ENCODE results near the gene MYRIP.

Gene MYRIP

GRCh38 chr3:40162616-40163015 is 353.2 kb downstream of the MYRIP start:
- TF ChIP-seq TOX (CRISPR knock-in tag; IDR thresholded peaks at IDR 0.05; ENCODE audit: borderline replicate concordance) = no peak
- no peak for TF ChIP-seq ZFP3 (CRISPR knock-in tag; IDR thresholded peaks at IDR 0.05)
- no peak for TF ChIP-seq PATZ1 (CRISPR knock-in tag; IDR thresholded peaks at IDR 0.05; ENCODE audit: borderline replicate concordance)
- TF ChIP-seq ZNF70 (CRISPR knock-in tag; IDR thresholded peaks at IDR 0.05) = no peak
- TF ChIP-seq ISL1 (CRISPR knock-in tag; IDR thresholded peaks at IDR 0.05) = no peak
- ATAC-seq = no peak

GRCh38 chr3:40166997-40167396 is 357.6 kb downstream of the MYRIP start:
- no peak for ATAC-seq
- TF ChIP-seq POU6F1 (CRISPR knock-in tag; IDR thresholded peaks at IDR 0.05; ENCODE audit: borderline replicate concordance, low read depth) = no peak
- TF ChIP-seq ZNF8 (CRISPR knock-in tag; IDR thresholded peaks at IDR 0.05) = no peak
- TF ChIP-seq ZNF565 (CRISPR knock-in tag; conservative IDR thresholded peaks at IDR 0.05; ENCODE audit: low read depth) = no peak
- no peak for TF ChIP-seq ISL1 (CRISPR knock-in tag; IDR thresholded peaks at IDR 0.05)
- TF ChIP-seq ZFP30 (CRISPR knock-in tag; IDR thresholded peaks at IDR 0.05) = no peak
- TF ChIP-seq ZNF70 (CRISPR knock-in tag; IDR thresholded peaks at IDR 0.05) = no peak
- TF ChIP-seq ZC3H10 (CRISPR knock-in tag; IDR thresholded peaks at IDR 0.05) = no peak
- no peak for TF ChIP-seq ESRRG (CRISPR knock-in tag; IDR thresholded peaks at IDR 0.05)
- no peak for TF ChIP-seq TSHZ2 (CRISPR knock-in tag; IDR thresholded peaks at IDR 0.05)

GRCh38 chr3:40167958-40168357 is 358.5 kb downstream of the MYRIP start:
- ATAC-seq = no peak
- no peak for TF ChIP-seq TOX (CRISPR knock-in tag; IDR thresholded peaks at IDR 0.05; ENCODE audit: borderline replicate concordance)
- TF ChIP-seq ARNTL (CRISPR knock-in tag; IDR thresholded peaks at IDR 0.05; ENCODE audit: borderline replicate concordance, low read depth) = no peak
- TF ChIP-seq ZNF70 (CRISPR knock-in tag; IDR thresholded peaks at IDR 0.05) = no peak
- TF ChIP-seq RARB (CRISPR knock-in tag; IDR thresholded peaks at IDR 0.05) = no peak
- TF ChIP-seq PPARA (CRISPR knock-in tag; IDR thresholded peaks at IDR 0.05; ENCODE audit: borderline replicate concordance) = no peak
- no peak for TF ChIP-seq ZFP3 (CRISPR knock-in tag; IDR thresholded peaks at IDR 0.05)
- no peak for TF ChIP-seq BACH2 (CRISPR knock-in tag; IDR thresholded peaks at IDR 0.05; ENCODE audit: borderline replicate concordance)
- TF ChIP-seq POU6F1 (CRISPR knock-in tag; IDR thresholded peaks at IDR 0.05; ENCODE audit: borderline replicate concordance, low read depth) = no peak
- no peak for TF ChIP-seq TCF4 (CRISPR knock-in tag; IDR thresholded peaks at IDR 0.05; ENCODE audit: borderline replicate concordance)
- TF ChIP-seq ESRRG (CRISPR knock-in tag; IDR thresholded peaks at IDR 0.05) = no peak
- TF ChIP-seq ZC3H10 (CRISPR knock-in tag; IDR thresholded peaks at IDR 0.05) = no peak
- TF ChIP-seq PATZ1 (CRISPR knock-in tag; IDR thresholded peaks at IDR 0.05; ENCODE audit: borderline replicate concordance) = no peak
- TF ChIP-seq GLIS3 (CRISPR knock-in tag; IDR thresholded peaks at IDR 0.05) = no peak
- TF ChIP-seq SNAI2 (CRISPR knock-in tag; IDR thresholded peaks at IDR 0.05) = no peak
- no peak for TF ChIP-seq ZNF565 (CRISPR knock-in tag; conservative IDR thresholded peaks at IDR 0.05; ENCODE audit: low read depth)
